ENCODE measurements around the gene ZBTB7C.

Gene ZBTB7C

DNA sequence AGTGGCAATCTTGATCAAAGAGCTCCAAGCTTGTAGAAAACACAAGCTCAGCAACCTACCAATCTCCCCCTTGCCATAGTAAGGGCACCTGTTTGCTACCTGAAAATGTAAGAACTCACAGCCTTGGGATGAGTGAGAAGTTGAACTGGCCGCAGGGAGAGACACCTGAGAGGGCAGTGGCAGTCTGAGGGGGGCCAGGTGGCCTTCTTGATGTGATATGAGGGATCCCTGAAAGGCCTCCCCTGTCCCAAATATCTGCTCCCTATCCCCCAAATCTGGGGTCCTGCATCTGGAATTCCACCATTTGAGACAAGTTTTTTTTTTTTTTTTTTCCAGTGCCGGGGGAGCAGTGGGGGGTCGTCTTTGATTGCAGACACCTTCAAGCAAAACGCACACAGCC is 248.6 kb downstream of the ZBTB7C start:
- no peak for DNase-seq

GRCh38 chr18:48159816-48160215 is 249.4 kb downstream of the ZBTB7C start:
- no peak for DNase-seq

GRCh38 chr18:48158721-48159120 is 250.5 kb downstream of the ZBTB7C start:
- no peak for DNase-seq

- no peak for DNase-seq
These were observed 251.2 kb downstream of the ZBTB7C start for GRCh38 chr18:48157956-48158355.

GRCh38 chr18:48155856-48156255 is 253.3 kb downstream of the ZBTB7C start:
- no peak for DNase-seq

DNA sequence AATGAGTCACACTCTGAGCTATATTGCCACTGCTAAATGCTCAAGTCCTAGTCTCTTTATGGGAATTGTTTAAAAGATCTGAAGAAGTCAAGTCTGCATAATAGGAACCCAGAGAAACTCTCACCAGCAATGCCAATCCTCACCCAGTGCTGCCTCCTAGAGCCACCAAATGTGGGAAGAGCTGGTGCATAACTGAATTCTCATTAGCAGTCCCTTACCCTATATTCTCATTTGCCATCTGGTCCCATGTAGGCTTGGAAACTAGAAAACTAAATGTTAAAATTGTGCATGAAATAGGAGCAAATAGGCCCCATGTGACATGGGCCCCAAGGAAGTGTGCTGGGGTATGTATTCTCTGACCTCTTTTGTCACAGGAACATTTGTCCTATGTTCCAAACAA is 254.4 kb downstream of the ZBTB7C start:
- DNase-seq: no peak

- no peak for DNase-seq
These were observed 255.3 kb downstream of the ZBTB7C start for GRCh38 chr18:48153613-48154481.

DNA sequence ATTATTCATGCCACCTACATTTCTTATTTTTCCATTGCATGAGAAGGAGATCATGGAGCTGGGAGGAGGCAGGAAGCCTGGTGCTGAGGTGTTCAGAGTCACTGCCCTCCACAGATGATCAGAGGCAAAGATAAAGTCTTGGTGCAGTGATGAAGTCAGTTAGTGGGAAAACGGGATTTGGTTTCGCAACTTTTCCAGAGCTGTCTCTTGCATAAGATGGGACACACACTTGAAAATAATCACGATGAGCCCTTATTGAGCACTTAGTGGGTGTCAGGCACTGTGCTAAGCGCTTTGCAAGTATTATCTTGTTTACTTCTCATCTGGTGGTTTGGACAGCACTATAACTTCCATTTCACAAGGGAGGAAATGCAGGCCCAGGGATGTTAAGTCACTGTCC is 256.6 kb downstream of the ZBTB7C start:
- DNase-seq: no peak

DNA sequence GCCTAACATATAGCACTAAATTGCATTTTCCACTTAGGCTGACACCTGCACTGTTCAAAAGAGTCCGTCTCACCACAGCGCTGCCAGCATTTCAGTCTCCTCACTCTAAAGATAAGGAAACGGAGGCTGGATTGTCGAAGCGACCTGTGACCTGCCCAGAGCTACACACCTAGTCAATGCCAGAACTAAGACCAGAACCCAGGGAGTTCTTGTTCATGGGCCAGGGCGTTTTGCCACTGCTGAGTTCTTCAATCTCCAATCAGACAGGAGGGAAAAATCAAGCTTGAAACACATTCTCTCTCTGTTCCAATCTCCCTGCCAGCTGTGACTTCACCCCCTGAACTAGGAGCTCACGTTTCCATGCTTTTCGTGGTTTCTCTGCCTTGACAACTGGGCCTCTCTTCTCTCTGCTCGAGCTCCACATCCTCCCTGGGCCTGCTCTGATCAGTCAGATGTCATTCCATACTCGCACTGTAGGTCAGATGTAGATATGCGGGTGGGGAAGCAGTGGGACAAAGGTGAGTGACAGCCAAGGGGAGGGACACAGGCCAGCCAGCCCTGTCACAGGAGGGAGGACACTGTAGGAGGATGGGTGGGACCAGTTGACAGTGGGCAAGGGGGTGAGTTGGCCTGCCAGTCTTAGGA is 257.6 kb downstream of the ZBTB7C start:
- no peak for DNase-seq

GRCh38 chr18:48149020-48149685 is 260.0 kb downstream of the ZBTB7C start:
- no peak for DNase-seq

DNA sequence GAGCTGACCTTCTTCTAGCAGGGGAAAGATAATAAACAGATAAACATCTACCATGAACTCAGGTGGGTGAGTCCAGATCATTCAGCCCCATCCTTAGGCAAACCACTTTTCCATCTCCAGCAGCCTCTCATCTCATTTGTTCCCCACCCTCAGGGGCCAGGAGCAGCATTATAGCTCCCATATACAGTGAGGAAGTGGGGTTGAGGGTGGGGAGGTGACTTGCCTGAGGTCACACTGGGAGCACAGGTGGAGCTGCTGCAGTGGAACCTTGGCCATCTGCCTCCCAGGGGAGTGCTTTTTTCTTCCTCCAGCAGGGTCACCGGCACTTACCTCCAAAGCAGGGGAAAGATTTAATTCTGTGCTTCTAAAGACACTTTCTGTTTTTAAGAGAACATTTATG is 266.2 kb downstream of the ZBTB7C start:
- DNase-seq: no peak

DNA sequence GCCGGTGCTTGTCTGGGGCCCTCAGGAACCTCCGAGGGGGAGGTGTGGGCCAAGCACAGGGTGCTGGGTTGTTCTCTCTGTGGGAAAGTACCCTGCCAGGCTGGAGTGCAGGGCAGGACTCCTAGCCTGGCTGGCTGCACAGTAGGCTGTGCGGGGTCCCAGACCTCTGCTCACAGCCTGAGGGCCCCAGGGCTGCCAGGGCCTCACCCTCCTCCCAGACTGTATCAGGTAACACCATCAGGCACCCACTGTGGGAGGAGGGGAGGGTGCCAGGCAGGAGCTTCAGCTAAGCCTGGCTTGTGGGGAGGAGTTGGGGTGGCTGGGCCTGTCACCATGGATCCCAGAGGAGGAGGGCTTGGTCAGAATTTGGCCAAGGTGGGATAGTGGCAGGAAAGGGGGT is 266.8 kb downstream of the ZBTB7C start:
- no peak for DNase-seq

DNA sequence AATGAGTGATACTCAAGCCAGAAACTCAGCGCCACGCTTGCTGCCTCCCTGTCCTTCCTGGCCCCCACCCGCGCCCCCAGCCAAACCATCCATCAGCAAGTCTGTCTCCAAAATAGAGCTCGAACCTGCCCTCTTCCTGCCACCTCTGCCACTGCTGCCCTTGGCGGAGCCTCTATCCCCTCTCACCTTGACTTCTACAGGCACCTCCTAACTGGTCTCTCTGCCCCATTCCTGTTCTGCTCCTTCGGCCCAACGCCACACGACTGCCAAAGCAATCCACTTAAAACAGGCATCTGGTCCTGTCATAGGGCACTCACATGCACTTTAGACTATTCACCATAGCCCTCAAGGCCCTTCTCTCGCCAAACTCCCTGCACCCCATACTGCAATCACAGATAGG is 268.5 kb downstream of the ZBTB7C start:
- DNase-seq: no peak

DNA sequence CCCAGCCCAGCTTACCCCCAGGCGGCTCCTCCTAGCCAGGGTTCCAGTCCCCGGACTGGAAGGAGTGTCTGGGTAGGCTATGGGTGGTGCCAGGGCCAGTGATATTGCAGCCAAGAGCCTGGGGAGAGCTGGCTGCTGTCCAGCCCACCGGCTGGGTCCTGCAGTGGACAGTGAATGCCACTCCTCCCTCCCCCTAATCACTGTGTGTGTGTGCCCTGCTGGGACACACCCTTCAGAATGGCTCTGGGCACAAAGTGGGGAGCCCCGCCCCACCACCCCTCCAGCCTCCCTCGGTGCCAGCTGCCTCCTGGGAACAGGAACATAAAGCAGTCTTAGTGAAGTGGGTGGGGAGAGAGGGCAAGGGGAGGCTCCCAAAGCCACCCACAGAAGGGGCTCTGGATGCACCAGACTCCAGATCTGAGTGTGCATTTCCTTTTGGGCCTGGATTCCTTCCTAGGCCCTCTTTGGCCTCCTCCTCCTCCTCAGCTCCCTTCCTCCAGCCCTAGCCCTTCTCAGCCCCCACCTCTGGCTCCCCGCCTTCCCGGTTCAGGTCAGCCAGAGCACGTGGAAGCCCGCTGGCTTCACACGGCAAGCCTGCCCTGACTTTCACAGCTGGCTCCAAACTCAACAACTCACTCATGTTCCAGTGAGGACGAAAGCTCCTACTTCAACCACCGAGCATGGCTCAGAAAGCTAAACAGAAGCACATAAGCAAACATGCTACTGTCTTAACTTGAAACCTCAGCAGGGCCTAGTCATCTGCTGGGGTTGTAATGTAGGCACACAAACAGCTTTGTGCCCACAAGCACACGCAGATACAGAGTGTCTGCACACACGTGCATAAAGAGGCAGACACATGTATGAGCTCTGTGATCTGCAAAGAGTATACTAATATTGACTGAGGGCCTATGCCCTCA is 269.5 kb downstream of the ZBTB7C start:
- DNase-seq: peak; percentile 37 to 72

DNA sequence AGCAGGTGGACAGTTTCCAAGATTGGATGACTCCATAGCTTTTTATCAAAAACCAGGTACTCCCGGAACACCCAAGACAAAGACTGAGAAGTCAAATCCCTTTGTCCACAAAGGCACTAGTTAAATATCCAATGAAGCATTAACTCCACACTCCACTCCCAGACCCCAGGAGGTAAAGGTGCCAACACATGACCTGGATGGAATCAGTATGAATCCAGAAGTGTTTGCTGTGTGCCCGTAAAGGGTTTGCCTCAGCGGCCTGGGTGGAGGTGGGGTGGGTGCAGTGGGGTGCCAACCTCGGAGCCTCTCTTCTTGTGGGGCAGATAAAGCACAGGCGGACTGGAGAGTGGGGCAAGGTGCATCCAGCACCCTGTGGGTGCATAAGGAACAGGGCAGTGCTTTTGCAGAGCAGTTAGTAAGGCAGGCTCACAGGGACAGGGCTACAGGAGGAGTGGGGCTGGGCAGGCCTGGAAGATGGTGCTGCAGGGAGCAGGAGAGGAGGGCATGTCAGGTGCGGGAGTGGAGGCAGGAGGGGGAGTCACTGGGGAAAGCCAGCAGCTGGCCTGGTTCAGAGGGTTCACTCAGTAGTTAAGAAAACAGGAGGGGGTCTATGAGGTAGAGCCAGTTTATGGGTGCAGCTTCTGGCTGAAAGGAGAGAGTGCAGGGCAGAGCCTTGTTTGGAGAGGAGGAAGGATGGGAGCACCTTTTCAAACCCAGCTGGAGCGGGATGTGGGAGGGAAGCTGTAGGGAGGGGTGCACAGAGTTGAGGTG is 270.3 kb downstream of the ZBTB7C start:
- DNase-seq: no peak

DNA sequence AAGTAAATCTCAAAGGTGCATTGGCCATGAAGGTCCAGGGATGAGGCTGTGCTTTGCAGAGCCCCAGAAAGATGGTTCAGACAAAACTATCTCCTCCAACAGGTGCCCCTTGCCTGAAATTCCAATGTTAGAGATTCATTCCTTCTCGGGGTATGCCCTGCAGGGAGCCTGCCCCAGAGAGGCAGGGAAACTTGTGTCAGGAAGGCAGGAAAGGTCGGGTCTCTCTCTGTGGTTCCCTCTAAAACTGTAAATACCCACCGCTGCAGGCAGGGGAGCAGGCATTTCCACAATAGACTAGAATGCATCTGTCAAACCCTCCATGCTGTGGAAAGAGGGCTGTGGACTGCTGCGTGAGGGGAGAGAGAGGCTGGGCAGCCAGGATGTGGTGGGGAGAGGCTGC is 271.0 kb downstream of the ZBTB7C start:
- no peak for DNase-seq

- DNase-seq: no peak
These were observed 271.7 kb downstream of the ZBTB7C start for GRCh38 chr18:48137374-48138081.

GRCh38 chr18:48136827-48137373 is 272.3 kb downstream of the ZBTB7C start:
- DNase-seq: no peak

DNA sequence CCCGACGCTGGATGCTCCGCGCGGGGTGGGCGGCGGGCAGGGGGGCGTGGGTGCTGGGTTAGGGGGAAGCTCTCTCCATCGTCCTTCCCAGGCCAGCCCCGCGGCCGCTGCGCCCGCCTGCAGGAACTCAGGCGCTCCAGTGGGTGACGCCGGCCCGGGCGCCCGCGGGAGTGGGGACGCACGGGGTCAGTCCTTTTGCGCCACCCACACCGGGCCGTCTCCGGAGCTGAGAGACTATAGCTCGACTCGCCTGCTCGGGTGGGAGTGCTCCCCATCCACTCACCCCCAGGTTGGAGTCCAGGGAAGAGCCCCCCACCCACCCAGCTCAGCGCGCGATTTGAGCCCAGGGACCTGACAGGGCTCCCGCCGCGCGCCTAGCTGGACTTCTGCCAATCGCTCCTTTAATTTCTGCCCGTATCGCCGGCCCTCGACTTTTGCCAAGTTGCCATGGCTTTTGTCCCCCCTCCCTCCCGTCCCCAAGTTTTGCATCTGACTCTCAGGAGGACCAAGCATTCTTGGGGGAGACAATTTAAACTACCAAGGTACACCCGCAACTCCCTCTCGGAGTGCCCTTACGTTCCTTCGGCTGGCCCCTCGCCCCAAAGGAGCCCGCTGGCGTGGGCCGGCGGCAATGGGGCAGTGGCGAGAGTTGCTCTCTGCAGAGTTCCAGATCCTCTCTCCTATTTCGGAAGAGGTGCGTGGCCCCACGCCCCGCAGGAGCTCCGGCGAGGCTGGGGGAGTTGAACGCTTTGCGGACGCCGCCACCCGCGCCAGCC is 272.9 kb downstream of the ZBTB7C start:
- DNase-seq: no peak

DNA sequence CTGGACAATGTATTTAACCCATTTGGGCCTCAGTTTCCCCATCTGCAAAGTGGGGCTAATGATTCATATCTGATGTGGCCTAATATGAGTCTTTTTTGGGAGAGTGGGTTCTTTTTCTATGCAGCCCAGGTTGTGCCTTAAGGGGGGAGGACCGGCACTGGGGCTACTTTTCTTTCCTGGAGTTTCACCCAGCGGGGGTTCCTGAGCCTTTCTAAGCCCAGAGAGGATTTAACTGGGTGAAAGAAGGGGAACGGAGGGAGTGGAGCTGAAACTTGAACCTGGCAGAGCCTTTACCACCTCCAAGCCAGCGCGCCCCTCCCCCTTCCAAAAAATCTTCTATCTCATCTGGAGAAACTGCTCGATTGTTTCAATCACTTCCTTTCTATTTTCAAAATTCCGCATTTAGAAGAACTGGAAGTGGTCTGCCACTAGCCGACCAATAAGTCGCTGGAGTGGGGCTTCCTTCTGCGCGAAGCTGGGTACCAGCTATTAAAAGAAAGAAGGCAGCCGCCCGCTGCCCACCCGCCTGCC is 273.7 kb downstream of the ZBTB7C start:
- no peak for DNase-seq

Measured in SHP77 (cell line).